HG03064 (cell line): ENCODE results near the gene SIVA1.

Experiments
- ATAC-seq: cut with Tn5 transposase; IDR thresholded peaks from one replicate; pipeline ENCODE4 v1.9.1; 2021; ENCODE audit warnings: low read depth; ENCODE audit not compliant: unreplicated experiment

SIVA1 gene

DNA sequence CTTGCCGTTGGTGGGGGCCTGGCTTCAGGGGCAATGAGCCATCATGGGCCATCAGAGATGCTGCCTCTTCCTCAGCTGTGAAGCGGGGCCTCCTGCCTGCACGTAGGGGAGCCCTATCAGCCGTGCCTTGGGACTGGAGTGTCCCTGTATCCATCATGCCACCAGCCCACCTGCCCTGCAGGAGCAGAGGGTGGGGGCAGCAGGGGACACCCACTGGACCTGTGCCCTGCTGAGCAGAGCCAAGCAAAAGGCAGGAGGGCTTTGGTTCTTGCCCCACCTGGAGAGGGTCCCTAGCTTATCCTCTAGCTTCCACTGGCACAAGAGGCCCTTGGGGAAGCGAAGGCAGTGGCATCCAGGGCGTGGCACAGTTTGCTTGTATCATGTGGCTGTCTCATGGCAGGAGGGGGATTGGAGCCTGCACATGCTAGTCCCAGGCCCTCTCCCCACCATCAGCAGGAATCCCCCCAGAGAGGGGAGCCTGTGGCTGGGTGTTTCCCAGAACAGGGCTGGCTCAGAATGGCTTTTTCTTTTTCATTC lies 18.8 kb upstream of the SIVA1 start:
- ATAC-seq: no peak

DNA sequence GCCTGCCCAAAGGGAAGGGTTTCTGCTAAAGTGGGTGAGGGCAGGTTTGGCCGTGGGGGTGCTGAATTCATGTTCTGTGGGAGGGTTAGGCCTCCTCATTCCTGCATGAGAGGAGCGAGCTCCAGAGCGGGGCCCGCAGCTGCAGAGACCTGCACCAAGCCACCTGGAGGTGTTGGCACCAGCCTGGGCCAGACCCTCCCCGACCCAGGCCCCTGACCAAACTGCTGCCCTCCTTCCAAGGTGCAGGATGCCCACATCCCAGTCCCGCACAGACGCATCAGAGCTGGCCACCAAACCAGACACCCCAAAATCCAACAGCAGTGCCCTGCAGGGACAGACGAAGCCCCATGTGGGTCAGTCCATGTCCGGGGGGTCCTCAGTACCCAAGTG lies 18.4 kb upstream of the SIVA1 start:
- ATAC-seq: no peak

DNA sequence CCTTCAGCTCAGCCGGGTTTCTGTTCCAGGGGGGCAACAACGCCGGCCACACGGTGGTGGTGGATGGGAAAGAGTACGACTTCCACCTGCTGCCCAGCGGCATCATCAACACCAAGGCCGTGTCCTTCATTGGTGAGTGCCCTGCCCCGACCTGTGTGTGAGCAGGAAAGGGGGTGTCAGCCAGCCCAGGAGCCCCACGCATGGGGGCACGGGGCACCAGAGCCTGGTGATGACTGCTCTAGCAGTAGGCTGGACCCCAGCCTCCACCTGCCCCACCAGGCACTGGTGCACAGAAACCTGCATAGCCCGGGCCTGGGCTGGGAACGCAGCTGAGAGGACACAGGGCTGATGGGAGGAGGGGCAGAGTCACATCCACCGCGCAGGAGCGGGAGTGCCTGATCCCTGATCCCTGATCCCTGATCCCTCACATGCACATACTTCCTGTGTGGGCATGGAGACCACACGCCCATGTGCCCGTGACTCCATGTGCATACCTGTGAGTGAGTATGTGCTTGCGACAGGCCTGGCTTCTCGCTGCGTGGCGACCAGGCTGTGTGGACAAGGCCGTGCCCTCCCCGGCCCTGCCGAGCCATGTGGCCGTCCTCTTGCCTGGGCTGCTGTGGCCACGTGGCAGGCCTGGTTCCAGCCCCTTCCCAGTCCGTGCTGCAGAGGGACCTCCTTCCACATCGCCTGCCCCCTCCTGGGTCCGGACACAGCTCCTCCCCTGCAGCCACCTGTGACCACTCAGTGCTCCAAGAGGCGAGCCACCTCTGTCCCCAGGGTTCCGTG lies 17.8 kb upstream of the SIVA1 start:
- no peak for ATAC-seq

DNA sequence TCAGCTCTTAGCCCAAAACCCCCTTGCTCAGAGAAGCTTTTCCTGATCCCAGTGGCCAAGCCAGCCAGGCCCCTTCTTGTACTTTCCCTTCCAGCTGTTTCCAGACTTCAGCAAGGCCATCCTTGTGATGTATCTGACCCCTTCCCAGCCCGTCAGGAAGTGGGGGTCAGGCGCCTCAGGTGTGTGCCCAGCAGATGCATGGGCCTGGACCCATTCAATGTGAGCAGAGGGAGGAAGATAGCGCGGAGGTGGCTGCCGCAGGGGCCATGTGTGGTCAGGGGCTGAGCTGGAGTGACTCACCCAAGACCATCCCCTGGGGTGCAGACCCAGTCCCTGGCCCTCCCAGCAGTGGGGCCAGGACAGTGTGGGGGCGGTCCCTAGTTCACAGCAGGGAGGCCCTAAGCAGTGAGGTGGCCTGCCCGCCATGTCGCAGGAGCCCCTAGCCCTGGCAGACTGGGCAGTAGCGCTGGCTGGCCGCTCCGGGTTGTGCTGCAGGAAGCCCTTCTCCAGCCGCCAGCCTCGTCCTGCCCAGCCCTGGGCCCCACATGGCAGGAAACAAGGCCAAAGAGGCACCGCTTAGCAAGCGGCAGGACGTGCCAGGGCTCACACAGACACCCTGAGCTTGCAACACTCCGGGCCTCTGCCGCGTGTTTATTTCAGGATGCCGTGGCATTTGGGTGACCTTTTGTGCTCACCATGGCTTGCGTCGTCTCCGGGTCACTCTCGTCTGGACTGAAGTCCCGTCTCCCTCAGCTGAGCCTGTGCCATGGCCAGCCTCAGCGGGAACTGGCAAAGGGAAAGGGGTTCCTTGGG lies 16.9 kb upstream of the SIVA1 start:
- ATAC-seq: no peak

DNA sequence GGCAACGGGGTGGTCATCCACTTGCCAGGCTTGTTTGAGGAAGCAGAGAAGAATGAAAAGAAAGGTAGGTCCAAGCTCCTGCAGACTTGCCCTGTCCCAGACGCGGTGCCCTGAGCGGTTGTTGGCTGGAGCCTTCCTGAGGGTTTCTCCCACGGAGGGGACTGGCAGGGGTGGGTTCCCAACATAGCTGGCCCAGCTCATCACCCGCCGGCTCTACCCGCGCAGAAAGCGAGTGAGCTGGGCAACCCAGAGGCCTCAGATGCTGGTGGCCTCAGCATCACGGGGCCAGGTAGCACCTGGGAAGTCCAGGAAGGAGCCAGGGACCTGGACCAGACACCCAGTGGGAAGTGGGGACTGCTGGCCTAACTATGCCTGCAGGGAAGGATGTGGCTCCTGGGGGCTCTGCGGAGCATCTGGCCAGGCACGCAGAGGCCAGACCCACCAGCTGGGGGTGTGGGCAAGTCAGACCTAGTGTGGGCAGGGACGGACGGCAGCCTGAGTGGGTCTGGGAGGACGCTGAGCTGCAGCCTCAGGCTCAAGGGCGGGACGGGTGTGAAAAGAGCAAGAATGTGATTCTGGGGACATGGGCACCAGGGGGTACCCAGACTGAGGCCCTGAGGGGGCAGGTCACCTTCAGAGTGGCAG lies 14.4 kb upstream of the SIVA1 start:
- ATAC-seq: no peak

DNA sequence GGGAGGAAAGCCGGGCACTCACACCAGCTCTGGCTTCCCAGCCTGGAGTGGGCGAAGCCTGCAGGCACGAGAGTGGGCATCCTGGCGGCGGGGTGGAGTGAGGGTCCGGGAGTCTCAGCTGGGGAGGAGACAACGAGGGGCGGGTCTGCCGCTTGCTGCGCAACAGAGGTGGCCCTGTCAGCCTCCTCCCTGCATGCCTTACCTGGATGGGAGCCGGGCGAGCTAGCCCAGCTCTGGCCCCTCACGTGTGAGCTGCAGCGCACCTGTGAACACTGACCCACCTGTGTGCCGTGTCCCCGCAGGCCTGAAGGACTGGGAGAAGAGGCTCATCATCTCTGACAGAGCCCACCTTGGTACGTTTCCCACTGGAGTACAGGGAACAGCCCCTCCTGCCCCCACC lies 13.9 kb upstream of the SIVA1 start:
- ATAC-seq: no peak

DNA sequence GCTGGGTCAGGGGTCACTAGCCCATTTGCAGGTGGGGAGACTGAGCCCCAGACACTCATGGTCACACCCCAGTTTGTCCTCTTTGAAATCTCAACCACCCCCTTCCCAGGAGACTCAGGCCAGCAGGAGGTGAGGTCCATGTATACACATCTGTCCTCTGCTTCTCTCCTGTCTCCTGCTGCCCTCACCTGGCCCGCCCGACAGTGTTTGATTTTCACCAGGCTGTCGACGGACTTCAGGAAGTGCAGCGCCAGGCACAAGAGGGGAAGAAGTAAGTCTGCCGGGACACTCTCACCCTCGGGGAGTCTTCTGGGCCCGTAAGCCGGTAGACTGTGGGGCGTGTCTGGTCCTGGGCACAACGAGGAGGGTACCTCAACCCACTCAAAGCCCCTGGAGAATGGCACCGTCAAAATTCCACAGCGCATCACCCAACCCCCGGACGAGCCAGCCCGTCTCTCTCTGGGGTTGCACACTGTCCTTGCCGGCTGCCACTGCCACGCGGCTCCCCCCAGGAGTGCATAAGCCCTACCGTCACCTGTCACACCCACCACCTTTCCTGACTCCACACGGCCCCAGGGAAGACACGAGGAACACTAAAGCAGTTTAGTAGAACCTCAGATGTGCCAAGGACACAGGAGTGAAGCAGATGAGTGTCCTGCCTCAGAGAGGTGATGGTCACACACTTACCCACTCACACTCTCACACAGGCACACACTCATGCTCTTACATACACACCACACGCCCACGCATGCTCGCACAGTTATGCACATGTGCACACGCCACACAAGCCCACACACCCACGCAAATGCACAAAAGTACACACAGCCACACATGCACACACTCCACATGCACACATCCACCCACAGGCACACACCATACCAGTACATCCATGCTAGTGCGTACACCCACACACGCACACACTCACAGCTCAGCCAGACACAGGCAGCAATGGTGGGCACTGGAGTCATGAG lies 13.1 kb upstream of the SIVA1 start:
- no peak for ATAC-seq

DNA sequence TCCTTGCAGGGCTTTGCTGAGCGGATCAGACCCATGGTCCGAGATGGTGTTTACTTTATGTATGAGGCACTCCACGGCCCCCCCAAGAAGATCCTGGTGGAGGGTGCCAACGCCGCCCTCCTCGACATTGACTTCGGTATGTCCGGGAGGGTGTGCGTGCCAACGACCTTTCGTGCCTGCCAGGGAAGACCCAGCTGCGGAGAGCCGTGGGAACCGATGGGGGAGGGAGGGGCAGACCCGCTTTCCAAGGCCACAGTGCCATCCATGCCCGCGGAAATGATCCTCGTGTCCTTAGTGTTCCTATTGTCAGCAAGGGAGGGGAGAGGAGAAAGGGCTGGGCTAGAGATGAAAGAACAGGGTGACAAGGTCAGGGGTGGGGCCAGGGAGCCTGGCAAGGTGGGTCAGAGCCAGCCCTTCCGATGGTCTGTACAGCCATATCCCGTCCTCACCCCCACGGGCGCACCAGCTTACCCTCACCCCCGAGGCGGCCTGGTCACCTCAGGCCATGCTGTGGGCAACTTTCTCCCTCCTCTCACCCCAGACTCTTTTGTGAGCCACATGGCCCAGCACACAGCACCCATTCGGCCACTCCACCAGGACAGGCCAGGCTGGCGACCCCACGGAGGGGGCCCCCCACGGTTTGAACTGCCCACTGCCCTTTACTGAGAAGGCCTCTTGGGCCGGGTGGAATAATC lies 11.7 kb upstream of the SIVA1 start:
- ATAC-seq: no peak

DNA sequence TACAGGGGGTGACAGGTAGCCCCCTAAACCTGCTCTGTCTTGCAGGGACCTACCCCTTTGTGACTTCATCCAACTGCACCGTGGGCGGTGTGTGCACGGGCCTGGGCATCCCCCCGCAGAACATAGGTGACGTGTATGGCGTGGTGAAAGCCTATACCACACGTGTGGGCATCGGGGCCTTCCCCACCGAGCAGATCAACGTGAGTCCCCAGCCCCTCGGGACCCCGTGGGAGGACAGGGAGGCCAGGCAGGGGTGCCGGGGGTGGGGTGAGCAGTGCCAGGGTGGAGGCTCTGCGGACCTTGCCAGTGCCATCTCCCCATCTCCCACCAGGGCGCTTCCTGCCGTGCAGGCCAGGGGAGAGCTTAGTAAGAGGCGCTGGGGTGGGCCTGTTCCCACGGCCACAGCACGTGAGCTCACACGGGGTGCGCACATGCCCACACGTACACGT lies 11.1 kb upstream of the SIVA1 start:
- ATAC-seq: no peak

DNA sequence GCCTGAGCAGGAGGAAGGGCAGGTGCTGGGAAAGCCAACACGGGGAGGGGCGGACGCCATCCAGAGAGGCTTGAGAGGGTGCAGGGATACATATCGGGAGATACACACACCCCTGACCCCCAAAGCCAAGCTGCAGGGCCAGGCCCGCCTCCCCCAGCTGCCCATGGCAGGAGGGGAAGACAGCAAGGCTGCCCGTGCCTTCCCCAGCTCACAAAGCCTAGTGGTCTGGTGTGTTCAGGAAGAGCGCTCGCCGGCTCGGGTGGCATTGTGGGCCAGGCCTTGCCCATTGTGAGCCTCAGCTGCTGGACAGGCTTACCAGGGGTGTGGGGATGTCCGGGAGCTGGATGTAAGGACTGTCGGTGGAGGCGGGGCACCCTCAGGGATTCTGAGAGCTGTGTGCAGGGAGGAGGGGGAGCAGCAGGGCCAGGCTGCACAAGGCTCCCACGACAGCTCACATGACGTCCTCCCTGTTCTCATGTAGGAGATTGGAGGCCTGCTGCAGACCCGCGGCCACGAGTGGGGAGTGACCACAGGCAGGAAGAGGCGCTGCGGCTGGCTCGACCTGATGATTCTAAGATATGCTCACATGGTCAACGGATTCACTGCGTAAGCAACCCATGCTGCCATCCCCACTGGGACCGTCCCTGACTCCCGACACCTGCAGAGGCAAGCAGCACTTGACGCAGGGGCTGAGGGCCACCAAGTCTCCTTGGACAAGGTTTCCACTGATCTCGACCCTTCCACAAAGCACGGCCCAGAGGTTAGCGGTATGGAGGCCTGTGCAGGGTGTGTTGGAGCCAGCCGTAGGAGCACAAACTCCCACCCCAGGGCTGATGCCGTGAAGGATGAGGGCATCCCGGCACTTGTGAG lies 10.1 kb upstream of the SIVA1 start:
- ATAC-seq: no peak

DNA sequence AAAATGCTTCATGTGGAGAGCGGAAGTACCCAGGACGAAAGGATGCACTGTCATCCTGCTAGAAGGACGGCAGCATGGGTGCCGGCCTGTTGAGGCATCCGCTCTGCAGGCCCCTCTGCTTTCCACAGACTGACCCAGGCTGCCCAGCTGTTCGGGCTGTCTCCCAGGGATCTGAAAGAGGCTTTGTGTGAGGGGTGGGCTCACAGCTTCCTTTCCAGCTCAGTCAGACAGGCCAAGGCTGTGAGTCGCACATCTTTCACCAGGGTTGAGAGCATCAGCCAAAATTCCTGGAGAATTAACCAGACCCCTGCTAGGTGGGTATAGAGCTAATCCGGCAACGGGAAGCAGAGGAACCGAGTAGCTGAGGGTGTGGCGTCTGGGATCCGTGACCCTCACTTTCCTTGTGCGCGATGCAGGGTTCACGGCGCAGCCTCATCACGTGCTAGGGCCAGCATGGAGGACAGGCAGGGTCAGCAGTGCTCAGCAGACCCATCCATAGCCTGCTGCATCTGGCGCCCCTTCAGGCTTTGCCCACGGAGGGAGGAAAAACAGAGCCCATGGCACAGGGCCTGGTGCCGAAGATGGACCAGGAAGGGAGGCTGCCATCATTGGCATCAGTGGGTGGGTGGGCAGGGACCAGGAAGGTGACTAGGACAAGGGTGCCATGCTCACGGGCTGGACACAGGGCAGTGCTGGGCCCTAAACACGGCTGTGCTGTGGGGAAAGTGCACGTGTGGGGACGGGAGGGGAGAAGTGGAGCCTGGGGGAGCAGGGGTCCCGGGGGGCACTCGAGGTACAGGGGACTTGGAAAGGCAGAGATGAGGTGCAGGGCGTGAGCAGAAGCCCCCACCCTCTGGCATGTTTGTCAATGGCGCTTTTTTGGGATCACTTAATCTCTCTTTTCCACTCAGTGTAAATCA lies 9.2 kb upstream of the SIVA1 start:
- no peak for ATAC-seq

DNA sequence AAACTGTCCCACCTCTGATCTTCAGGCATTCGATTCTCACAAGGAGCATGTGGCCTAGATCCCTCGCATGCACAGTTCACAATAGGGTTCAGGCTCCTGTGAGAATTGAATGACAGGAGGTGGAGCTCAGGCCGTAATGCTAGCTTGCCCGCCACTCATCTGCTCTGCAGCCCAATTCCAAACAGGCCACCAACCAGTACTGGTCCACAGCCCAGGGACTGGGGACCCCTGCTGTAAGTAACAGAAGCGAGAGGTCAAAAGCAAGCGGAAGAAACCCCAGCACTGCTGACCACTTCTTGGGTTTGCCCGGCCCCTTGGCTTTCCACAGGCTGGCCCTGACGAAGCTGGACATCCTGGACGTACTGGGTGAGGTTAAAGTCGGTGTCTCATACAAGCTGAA lies 8.5 kb upstream of the SIVA1 start:
- no peak for ATAC-seq

DNA sequence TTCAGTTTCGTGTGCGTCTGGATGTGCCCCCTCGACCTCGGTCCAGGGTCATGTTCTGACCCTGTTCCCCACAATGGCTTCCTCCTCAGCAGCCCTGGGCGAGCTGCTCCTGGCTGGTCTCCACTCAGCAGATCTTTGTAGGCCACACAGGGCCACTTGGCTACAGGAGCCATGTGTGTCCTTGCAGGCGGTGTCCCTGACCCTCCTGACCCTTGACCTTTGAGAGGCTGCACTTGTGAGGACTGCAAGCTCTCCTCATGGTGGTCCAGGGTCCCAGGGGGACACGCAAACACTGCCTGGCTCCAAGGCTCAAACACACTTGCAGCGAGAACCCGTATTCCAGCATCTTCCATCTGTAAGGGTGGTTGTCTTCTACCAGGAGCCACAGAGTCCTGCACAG lies 7.5 kb upstream of the SIVA1 start:
- ATAC-seq: no peak

DNA sequence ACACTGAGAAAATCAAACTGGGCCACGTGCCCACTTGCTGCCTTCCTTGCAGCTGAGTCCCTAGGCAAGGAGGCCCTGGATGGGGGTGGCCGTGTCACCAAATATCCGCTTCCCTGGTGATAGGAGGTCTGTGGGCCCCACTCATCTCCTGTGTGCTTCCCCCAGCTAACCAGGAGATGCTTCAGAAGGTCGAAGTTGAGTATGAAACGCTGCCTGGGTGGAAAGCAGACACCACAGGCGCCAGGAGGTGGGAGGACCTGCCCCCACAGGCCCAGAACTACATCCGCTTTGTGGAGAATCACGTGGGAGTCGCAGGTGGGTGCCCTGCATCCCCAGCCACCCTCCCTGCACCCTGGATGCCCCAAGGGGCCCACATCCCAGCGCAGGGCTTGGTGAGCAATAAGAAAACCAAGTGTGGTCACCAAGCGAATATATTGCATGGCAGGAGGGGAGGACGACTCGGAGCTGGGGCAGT lies 6.8 kb upstream of the SIVA1 start:
- no peak for ATAC-seq

DNA sequence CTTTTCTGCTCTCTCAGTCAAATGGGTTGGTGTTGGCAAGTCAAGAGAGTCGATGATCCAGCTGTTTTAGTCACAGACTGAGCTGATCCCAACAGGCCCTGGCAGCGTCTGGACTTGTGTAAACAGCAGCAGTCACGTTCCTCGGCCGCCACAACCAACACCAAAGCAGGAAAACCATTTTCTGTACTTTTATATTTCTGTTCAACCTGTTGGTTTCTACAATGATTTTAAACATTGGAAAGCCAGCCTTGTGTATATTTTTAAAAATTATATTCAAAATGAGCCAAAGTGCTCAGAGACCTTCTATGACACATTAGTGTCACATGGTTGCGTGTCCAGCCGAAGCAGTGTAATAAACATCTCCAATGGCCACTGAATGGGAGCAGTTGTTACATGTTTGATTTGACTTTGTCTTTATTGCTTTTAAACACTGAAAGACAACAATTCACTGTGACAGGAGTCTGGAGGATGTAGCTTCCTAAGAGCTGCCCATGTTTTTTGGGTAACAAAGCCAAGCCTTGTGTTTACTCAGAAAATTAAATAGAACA lies 5.9 kb upstream of the SIVA1 start:
- ATAC-seq: no peak

DNA sequence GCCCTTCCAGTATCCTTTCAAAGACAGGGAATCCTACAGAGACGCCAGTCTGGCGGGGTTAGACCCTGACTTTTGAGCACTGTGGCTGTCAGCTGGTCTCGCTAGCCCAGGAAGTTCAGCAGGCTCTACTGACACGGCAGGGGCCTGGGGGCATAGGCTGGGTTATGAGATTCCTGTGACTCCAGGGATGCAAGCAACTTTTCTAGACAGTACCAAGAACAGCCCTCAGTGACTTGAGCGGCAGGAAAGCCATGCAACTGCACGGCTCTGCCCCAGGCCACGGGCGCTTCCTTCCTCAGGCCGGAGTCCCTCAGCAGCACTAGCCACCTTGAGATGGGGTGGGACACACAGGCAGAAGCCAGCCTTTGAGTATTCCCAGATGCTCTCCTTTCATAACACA lies 5.1 kb upstream of the SIVA1 start:
- ATAC-seq: no peak

DNA sequence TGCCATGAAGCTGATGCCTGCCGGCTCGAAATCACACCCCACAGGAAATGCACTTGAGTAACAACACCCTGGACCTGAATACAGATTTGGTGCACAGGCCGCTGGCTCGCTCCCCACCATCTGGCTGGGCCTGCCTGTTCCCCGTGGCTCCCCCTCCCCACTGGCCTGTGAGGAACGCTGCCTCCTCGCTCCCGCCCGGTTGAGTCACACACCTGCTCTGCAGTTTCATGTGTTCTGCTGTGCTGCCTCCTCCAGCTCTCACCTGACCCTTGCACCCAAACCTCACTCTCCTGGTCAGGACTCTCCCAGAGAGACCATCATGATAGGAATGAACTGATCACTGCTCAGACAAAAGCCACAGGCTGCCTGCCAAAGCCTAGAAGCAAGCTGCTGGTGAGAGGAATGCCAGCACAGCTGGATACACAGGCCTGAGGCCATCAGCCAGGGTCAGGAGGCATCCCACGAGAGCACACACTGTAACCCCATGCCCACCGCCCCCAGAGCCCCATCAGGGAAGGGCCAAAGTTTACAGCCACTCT lies 3.8 kb upstream of the SIVA1 start:
- no peak for ATAC-seq
